Measurements from ENCODE around the gene SEC14L3. TPM values are rescaled to one million over a fixed set of nuclear protein-coding genes. Genes with fewer than 3 reads are reported as not detected.

The SEC14L3 gene
- total and polyA plus RNA-seq, 10 of the 15 experiments (the other 5 are each of a cell fraction or from before 2014, with no cell fraction given): 0.03 TPM; not detected in 9

- no peak for TF ChIP-seq IKZF2 (IDR thresholded peaks at IDR 0.05)
Measured at GRCh38 chr22:30516273-30516672, 44.5 kb upstream of the SEC14L3 start (continued).

- Histone ChIP-seq H3K27ac (ENCODE audit: control insufficient read depth, insufficient read depth) (no peak overlapping the region), H3K4me2 (ENCODE audit: control insufficient read depth, insufficient read depth) (no peak overlapping the region), H3K9ac (ENCODE audit: control insufficient read depth, insufficient read depth, low read length) (no peak overlapping the region), H2AFZ (ENCODE audit: control insufficient read depth, low read depth, low read length) (no peak overlapping the region), H3K9me3 (replicated peaks; ENCODE audit: control insufficient read depth, insufficient read depth, low read length) (no peaks in the 10 kb centered on the region), H3K4me3 (no peak overlapping the region), H4K20me1 (ENCODE audit: control insufficient read depth, insufficient read depth) (no peaks in the 10 kb centered on the region), H3K4me1 (ENCODE audit: control insufficient read depth, insufficient read depth, low read length) (no peaks in the 10 kb centered on the region), H3K27me3 (replicated peaks in 1 of 2; ENCODE audit: control insufficient read depth in 2 of 2, insufficient read depth in 2 of 2, low read length in 1 of 2) (peaks cover 0 to 2% of the 10 kb centered on the region in 2 experiments; a peak in 1 of 4 replicates), H3K79me2 (ENCODE audit: control insufficient read depth, insufficient read depth, low read length) (no peaks in the 10 kb centered on the region), H3K36me3 (ENCODE audit: control insufficient read depth in 2 of 2, insufficient read depth in 2 of 2, low read length in 1 of 2) (no peaks in the 10 kb centered on the region)
- 37% methylated on average over 4 of the region's 4 CpGs for WGBS (ENCODE audit: insufficient coverage, insufficient replicate concordance, low lambda C conversion rate, missing lambda C conversion rate)
- no peak for FAIRE-seq
- BruUV-seq (replicated peaks): no TSS peak
- intact Hi-C loops (cut with micrococcal nuclease; ENCODE audit: unreplicated experiment) (no loop called here), in situ Hi-C loops (cut with MboI) (no loop called here)
- no peak for ATAC-seq
- ChIA-PET RAD21 (ENCODE audit: unreplicated experiment) (no interaction called here), SMC1A (ENCODE audit: uncharacterized antibody, unreplicated experiment) (interaction anchor here (0.7 kb wide), 1 partner anchor 38 kb away, joined by 3 read pairs; no protein-coding TSS in a partner anchor), CTCF (no interaction called here), POLR2A (no interaction called here)
- TF ChIP-seq ELK1 (IDR thresholded peaks at IDR 0.05; ENCODE audit: low read depth, low read length) (no peak), MEF2A (IDR thresholded peaks at IDR 0.05; ENCODE audit: insufficient read depth, low read depth, low read length) (no peak), RBBP5 (conservative IDR thresholded peaks at IDR 0.05) (no peak), EED (IDR thresholded peaks at IDR 0.05; ENCODE audit: low read depth) (no peak), MLLT1 (IDR thresholded peaks at IDR 0.05) (no peak), ETV6 (conservative IDR thresholded peaks at IDR 0.05 in 1 of 2, IDR thresholded peaks at IDR 0.05 in 1 of 2; ENCODE audit: borderline replicate concordance in 1 of 2, low read depth in 1 of 2) (no peak), SIX5 (IDR thresholded peaks at IDR 0.05; ENCODE audit: low read depth, low read length, severe bottlenecking) (no peak)
- no peak for DNase-seq (ENCODE audit: low read depth, low spot score)
Measured at GRCh38 chr22:30514252-30514651, 42.4 kb upstream of the SEC14L3 start.

All from GM12878 (cell line).